ENCODE results near the gene PANX3.

GRCh38 chr11:124602193-124602592 is 9.0 kb upstream of the PANX3 start:
- TF ChIP-seq POLR2A (IDR thresholded peaks at IDR 0.05) (no peak), CTCF (IDR thresholded peaks at IDR 0.05) (no peak), EP300 (IDR thresholded peaks at IDR 0.05) (no peak), POLR2AphosphoS5 (IDR thresholded peaks at IDR 0.05) (no peak)

All from sigmoid colon (tissue), 4 donors.